HFFc6 (cell line): ENCODE measurements around the gene RDX. TPM values are rescaled to one million over a fixed set of nuclear protein-coding genes. Genes with fewer than 3 reads are reported as not detected.
A peak's percentile ranks its signal among the peaks of the same experiment; 100 is the strongest.

Experiments used
- DNase-seq: peaks from one replicate; pipeline ENCODE4 v3.0.0-alpha.2; 2018
- H3K27ac Mint-ChIP-seq: 2 replicates; pipeline ENCODE4 v1.8.0; 2020; ENCODE audit warnings: mild to moderate bottlenecking, mixed read lengths
- H3K27me3 Mint-ChIP-seq: 2 replicates; pipeline ENCODE4 v1.8.0; 2021; ENCODE audit warnings: mild to moderate bottlenecking, moderate library complexity, mixed read lengths; ENCODE audit not compliant: insufficient read depth
- H3K36me3 Mint-ChIP-seq: 2 replicates; pipeline ENCODE4 v1.8.0; 2021; ENCODE audit warnings: low read depth, mixed read lengths
- H3K4me1 Mint-ChIP-seq: 2 replicates; pipeline ENCODE4 v1.8.0; 2020; ENCODE audit warnings: low read depth, mixed read lengths
- H3K4me3 Mint-ChIP-seq: 2 replicates; pipeline ENCODE4 v1.8.0; 2020; ENCODE audit warnings: mild to moderate bottlenecking, moderate library complexity, mixed read lengths
- H3K9me3 Mint-ChIP-seq: 2 replicates; pipeline ENCODE4 v1.8.0; 2020; ENCODE audit warnings: mild to moderate bottlenecking, mixed read lengths
- total RNA-seq, 6 experiments: library from RNA; stranded (reverse); fragmentation: NEBNext Ultra II Directional; extraction: Animal tissue kit (Norgen Biotek cat#: 25700); gene quantifications; 2 replicates in 1 of 6; 3 replicates in 5 of 6; pipeline ENCODE4 v1.2.3, GENCODE V29; 2021
- TF ChIP-seq, protein P1 (sequence below): fragments of 200-600 bp; sonication (generic); IDR thresholded peaks from 2 replicates; pipeline ENCODE4 v1.5.0; 2021; ENCODE audit warnings: antibody characterized with exemption, mild to moderate bottlenecking

RDX gene
- total RNA-seq, 6 experiments from 2014 or later = 105 to 131 (median 112) TPM

DNA sequence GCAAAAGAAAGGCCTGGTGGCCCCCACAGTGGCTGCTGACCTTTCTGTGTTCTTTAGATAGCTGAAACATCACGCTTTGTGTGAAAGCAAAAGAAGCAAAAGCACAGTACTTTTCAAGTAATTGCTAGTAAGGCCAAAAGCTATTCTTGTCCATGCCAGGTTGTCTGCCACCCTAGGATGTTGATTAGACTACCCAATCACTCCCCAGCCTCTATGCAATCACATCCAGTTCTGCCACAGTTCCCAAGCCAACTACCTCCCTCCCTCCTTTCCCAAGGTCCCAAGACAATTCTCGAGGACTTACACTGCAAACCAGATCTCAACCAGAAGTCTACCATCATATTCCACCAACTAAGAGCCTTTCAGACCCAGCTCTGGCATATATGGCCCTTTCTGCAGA is 46.2 kb downstream of the RDX start:
- H3K9me3 Mint-ChIP-seq = no peaks in the 10 kb centered on the region
- peaks cover 9% of the 10 kb centered on the region for H3K36me3 Mint-ChIP-seq
- TF ChIP-seq, protein P1, sequence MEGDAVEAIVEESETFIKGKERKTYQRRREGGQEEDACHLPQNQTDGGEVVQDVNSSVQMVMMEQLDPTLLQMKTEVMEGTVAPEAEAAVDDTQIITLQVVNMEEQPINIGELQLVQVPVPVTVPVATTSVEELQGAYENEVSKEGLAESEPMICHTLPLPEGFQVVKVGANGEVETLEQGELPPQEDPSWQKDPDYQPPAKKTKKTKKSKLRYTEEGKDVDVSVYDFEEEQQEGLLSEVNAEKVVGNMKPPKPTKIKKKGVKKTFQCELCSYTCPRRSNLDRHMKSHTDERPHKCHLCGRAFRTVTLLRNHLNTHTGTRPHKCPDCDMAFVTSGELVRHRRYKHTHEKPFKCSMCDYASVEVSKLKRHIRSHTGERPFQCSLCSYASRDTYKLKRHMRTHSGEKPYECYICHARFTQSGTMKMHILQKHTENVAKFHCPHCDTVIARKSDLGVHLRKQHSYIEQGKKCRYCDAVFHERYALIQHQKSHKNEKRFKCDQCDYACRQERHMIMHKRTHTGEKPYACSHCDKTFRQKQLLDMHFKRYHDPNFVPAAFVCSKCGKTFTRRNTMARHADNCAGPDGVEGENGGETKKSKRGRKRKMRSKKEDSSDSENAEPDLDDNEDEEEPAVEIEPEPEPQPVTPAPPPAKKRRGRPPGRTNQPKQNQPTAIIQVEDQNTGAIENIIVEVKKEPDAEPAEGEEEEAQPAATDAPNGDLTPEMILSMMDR = no peak
- no peak overlapping the region for H3K27ac Mint-ChIP-seq
- H3K27me3 Mint-ChIP-seq = no peaks in the 10 kb centered on the region
- H3K4me3 Mint-ChIP-seq = no peak overlapping the region
- H3K4me1 Mint-ChIP-seq = peaks cover 15% of the 10 kb centered on the region
- DNase-seq = no peak

DNA sequence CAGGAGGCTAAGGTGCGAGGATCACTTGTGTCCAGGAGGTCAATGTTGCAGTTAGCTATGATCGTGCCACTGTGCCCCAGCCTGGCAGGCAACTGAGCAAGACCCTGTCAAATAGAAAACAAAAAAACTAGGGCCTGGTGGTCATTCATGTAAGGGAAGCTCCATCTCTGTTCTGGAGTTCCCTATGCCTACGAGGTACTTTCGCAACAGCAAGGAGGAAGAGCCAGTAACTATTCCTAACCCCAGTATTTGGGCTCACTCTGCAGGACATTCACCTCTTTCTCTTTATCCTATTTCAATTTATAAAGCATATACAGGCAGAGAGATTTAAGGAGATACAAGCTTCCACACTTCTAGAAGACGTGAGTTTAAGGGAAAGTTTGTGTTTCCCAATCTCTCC is 46.6 kb downstream of the RDX start:
- H3K27ac Mint-ChIP-seq = no peak overlapping the region
- TF ChIP-seq, protein P1 = no peak

DNA sequence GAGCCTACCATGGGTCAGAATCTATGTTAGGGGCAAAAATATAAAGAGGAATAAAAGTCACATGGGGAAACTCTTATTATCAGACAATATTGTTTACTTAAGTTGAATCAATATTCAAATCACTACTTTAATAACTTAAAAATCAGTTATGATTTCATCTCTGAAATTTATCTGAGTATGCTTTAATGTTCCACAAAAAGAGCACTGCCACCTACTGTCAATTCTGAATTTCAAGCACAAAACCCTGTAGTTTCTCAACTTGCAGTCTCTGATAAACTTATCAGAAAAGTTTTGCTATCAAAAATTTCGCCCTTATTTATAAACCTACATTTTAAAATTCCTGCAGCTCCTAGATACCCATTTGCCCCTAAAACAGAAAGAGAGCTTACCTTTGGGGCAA is 47.3 kb downstream of the RDX start:
- TF ChIP-seq, protein P1 = peak; percentile 61; the same call in 1 of the 2 replicates
- peaks cover 11% of the 10 kb centered on the region for H3K36me3 Mint-ChIP-seq
- H3K9me3 Mint-ChIP-seq = no peaks in the 10 kb centered on the region
- no peak overlapping the region for H3K27ac Mint-ChIP-seq
- H3K4me1 Mint-ChIP-seq = peaks cover 15% of the 10 kb centered on the region
- no peak overlapping the region for H3K4me3 Mint-ChIP-seq
- H3K27me3 Mint-ChIP-seq = no peaks in the 10 kb centered on the region
- no peak for DNase-seq

More for the DNA sequence above, 46.6 kb downstream of the RDX start:
- no peaks in the 10 kb centered on the region for H3K9me3 Mint-ChIP-seq
- no peaks in the 10 kb centered on the region for H3K27me3 Mint-ChIP-seq
- H3K4me1 Mint-ChIP-seq = peaks cover 15% of the 10 kb centered on the region
- H3K36me3 Mint-ChIP-seq = peaks cover 9% of the 10 kb centered on the region
- no peak for DNase-seq
- H3K4me3 Mint-ChIP-seq = no peak overlapping the region

DNA sequence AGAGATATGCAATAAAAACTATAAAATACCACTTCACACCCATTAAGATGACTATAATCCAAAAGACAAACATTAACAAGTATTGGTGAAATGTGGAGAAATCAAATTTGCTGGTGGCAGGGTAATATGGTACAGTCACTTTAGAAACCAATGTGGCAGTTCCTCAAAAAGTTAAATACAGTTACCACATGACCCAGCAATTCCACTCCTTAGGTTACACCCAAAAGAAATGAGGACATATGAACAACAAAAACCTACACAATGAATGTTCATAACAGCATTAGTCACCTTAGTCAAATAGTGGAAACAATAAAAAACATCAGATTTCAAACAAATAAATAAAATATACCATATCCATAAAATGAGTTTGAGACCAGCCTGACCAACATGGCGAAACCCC is 52.6 kb downstream of the RDX start:
- no peak for DNase-seq
- Mint-ChIP-seq H3K36me3 (peaks cover 19% of the 10 kb centered on the region), H3K27ac (no peak overlapping the region), H3K27me3 (no peaks in the 10 kb centered on the region), H3K4me1 (no peaks in the 10 kb centered on the region), H3K9me3 (no peaks in the 10 kb centered on the region), H3K4me3 (no peak overlapping the region)
- TF ChIP-seq, protein P1 = no peak

DNA sequence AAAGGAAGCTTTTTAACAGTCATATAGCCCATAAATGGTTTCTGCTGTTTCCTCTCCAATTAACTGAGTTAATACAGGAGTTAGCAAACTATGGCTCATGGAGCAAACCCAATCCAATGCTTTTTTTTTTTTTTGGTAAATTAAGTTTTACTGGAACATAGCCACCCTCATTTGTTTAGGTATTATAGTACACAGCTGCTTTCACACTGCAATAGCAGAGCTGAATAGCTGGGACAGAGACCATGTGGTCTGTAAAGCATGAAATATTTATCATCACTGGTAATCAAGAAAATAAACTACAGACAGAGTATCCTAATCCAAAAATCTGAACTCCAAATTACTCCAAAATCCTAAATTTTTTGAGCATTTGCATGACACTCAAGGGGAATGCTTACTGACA is 53.7 kb downstream of the RDX start:
- Mint-ChIP-seq H3K27ac (no peak overlapping the region), H3K4me1 (no peaks in the 10 kb centered on the region), H3K4me3 (no peak overlapping the region), H3K27me3 (no peaks in the 10 kb centered on the region), H3K9me3 (no peaks in the 10 kb centered on the region), H3K36me3 (peaks cover 19% of the 10 kb centered on the region)
- TF ChIP-seq, protein P1 = no peak
- no peak for DNase-seq

DNA sequence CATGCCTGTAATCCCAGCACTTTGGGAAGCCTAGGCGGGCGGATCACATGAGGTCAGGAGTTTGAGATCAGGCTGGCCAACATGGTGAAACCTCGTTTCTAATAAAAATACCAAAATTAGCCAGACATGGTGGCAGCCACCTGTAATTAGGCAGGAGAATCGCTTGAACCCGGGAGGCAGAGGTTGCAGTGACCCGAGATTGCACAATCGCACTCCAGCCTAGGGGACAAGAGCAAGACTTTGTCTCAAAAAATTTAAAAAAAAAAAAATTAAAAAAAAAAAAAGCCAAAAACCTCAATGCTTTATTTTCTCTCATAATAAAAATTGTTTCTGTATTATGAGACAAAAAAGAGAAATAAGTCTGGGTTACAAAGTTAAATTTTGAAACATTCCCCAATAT is 54.2 kb downstream of the RDX start:
- H3K27me3 Mint-ChIP-seq = no peaks in the 10 kb centered on the region
- H3K4me3 Mint-ChIP-seq = no peak overlapping the region
- H3K36me3 Mint-ChIP-seq = peaks cover 24% of the 10 kb centered on the region
- no peaks in the 10 kb centered on the region for H3K4me1 Mint-ChIP-seq
- no peak overlapping the region for H3K27ac Mint-ChIP-seq
- no peak for DNase-seq
- no peaks in the 10 kb centered on the region for H3K9me3 Mint-ChIP-seq
- TF ChIP-seq, protein P1 = no peak
